GM19238 (cell line): Measurements from ENCODE around the gene CPSF4.
"Not testable (repeated sequence)": the region's sequence is repeated elsewhere in the genome, so short reads cannot be mapped to it uniquely, and the experiment has no call there.

ENCODE experiments used
- DNase-seq: peaks from one replicate; pipeline ENCODE4 v3.0.0; 2011; ENCODE audit warnings: low spot score; ENCODE audit not compliant: insufficient read length

Gene CPSF4

GRCh38 chr7:99490878-99491277, 52.1 kb downstream of the CPSF4 start:
- no peak for DNase-seq

- no peak for DNase-seq
Observed at GRCh38 chr7:99493823-99494222, 55.1 kb downstream of the CPSF4 start.

GRCh38 chr7:99497766-99498545, 59.2 kb downstream of the CPSF4 start:
- DNase-seq: no peak

- no peak for DNase-seq
Observed at GRCh38 chr7:99498546-99498944, 59.8 kb downstream of the CPSF4 start.

- DNase-seq: no peak
Observed at GRCh38 chr7:99499371-99499720, 60.6 kb downstream of the CPSF4 start.

- DNase-seq: peak; percentile 81
Observed at GRCh38 chr7:99499721-99500636, 61.2 kb downstream of the CPSF4 start, which contains the start of gene ZNF394. Gene ZNF394 (minus strand): TSS chr7:99500281. CDS start chr7:99500093, 188 bp downstream.

GRCh38 chr7:99500637-99501009, 61.9 kb downstream of the CPSF4 start:
- no peak for DNase-seq

- DNase-seq: not testable (repeated sequence)
Observed at GRCh38 chr7:99501236-99501635, 62.5 kb downstream of the CPSF4 start.

GRCh38 chr7:99504281-99504602, 65.5 kb downstream of the CPSF4 start:
- no peak for DNase-seq

- peak; percentile 93 for DNase-seq
Observed at GRCh38 chr7:99504603-99505323, 66.0 kb downstream of the CPSF4 start, which contains the start of gene ZKSCAN5. Gene ZKSCAN5 (plus strand): TSS chr7:99504662. CDS start chr7:99506045, 1,383 bp downstream.

GRCh38 chr7:99505324-99505662, 66.5 kb downstream of the CPSF4 start:
- DNase-seq: no peak
